Measurements from ENCODE around the gene PNPLA3.

GRCh38 chr22:43883012-43883661 is 40.5 kb upstream of the PNPLA3 start:
- TF ChIP-seq CTCF (IDR thresholded peaks at IDR 0.05) (no peak), POLR2A (IDR thresholded peaks at IDR 0.05) (no peak)

Measured in uterus (tissue), 2 donors.